ENCODE results near the gene SGIP1. TPM values are rescaled to one million over a fixed set of nuclear protein-coding genes. Genes with fewer than 3 reads are reported as not detected.

Gene SGIP1
- total RNA-seq, 1 donor from 2014 or later = 4.2 TPM

- Histone ChIP-seq H3F3A (ENCODE audit: low read depth) (peaks cover 5% of the 10 kb centered on the region), H3K4me2 (peak overlapping the region; percentile 95), H3K9me3 (ENCODE audit: low read depth) (no peaks in the 10 kb centered on the region), H3K79me2 (ENCODE audit: low read depth) (no peaks in the 10 kb centered on the region), H2AFZ (replicated peaks) (peak overlapping the region; percentile 92), H3K9ac (no peak overlapping the region), H3K27ac (no peak overlapping the region), H3K4me3 (peak overlapping the region; percentile 59), H3K4me1 (no peaks in the 10 kb centered on the region), H4K20me1 (ENCODE audit: low read depth) (no peaks in the 10 kb centered on the region), H3K36me3 (no peaks in the 10 kb centered on the region), H3K27me3 (peaks cover 41% of the 10 kb centered on the region)
- H3K4me1 Mint-ChIP-seq = peaks cover 11% of the 10 kb centered on the region
- no peaks in the 10 kb centered on the region for H3K36me3 Mint-ChIP-seq
- H3K4me3 Mint-ChIP-seq = peak overlapping the region; percentile 78
- peak overlapping the region; percentile 23 for H3K27ac Mint-ChIP-seq
- peak; percentile 12 for DNase-seq (ENCODE audit: low spot score)
- TF ChIP-seq EZH2phosphoT487 (IDR thresholded peaks at IDR 0.05) = peak; percentile 31
- no peak for TF ChIP-seq CTCF (IDR thresholded peaks at IDR 0.05)
- TF ChIP-seq EZH2 (IDR thresholded peaks at IDR 0.05) = no peak
- H3K9me3 Mint-ChIP-seq = no peaks in the 10 kb centered on the region
- no peaks in the 10 kb centered on the region for H3K27me3 Mint-ChIP-seq (ENCODE audit: insufficient read depth, low read depth)
These were observed 218.9 kb downstream of the SGIP1 start for GRCh38 chr1:66752671-66753371.

- Histone ChIP-seq H3K27me3 (peaks cover 12% of the 10 kb centered on the region), H4K20me1 (ENCODE audit: low read depth) (no peaks in the 10 kb centered on the region), H3K79me2 (ENCODE audit: low read depth) (no peaks in the 10 kb centered on the region), H3K4me3 (no peak overlapping the region), H3K4me1 (no peaks in the 10 kb centered on the region), H3K9ac (no peak overlapping the region), H2AFZ (replicated peaks) (no peak overlapping the region), H3K36me3 (no peaks in the 10 kb centered on the region), H3K9me3 (ENCODE audit: low read depth) (no peaks in the 10 kb centered on the region), H3K4me2 (no peak overlapping the region), H3F3A (ENCODE audit: low read depth) (no peaks in the 10 kb centered on the region), H3K27ac (no peak overlapping the region)
- Mint-ChIP-seq H3K27ac (no peak overlapping the region), H3K27me3 (ENCODE audit: insufficient read depth, low read depth) (no peaks in the 10 kb centered on the region), H3K9me3 (peaks cover under 1% of the 10 kb centered on the region), H3K4me1 (peaks cover 7% of the 10 kb centered on the region), H3K36me3 (no peaks in the 10 kb centered on the region), H3K4me3 (no peak overlapping the region)
- no peak for DNase-seq (ENCODE audit: low spot score)
- TF ChIP-seq CTCF (IDR thresholded peaks at IDR 0.05) = no peak
- no peak for TF ChIP-seq EZH2phosphoT487 (IDR thresholded peaks at IDR 0.05)
- TF ChIP-seq EZH2 (IDR thresholded peaks at IDR 0.05) = no peak
These were observed 223.8 kb downstream of the SGIP1 start for GRCh38 chr1:66757722-66758240.

GRCh38 chr1:66758241-66758755 is 224.3 kb downstream of the SGIP1 start:
- no peak overlapping the region for H2AFZ ChIP-seq (replicated peaks)
- H3K9ac ChIP-seq = no peak overlapping the region
- DNase-seq (ENCODE audit: low spot score) = no peak
- no peaks in the 10 kb centered on the region for H3K36me3 ChIP-seq
- H3K4me1 ChIP-seq = no peaks in the 10 kb centered on the region
- Mint-ChIP-seq H3K36me3 (no peaks in the 10 kb centered on the region), H3K27me3 (ENCODE audit: insufficient read depth, low read depth) (no peaks in the 10 kb centered on the region), H3K4me3 (no peak overlapping the region), H3K4me1 (peaks cover 3% of the 10 kb centered on the region), H3K9me3 (peaks cover 3% of the 10 kb centered on the region), H3K27ac (no peak overlapping the region)
- no peak overlapping the region for H3K4me2 ChIP-seq
- H3K9me3 ChIP-seq (ENCODE audit: low read depth) = no peaks in the 10 kb centered on the region
- H4K20me1 ChIP-seq (ENCODE audit: low read depth) = no peaks in the 10 kb centered on the region
- peaks cover 6% of the 10 kb centered on the region for H3K27me3 ChIP-seq
- no peak overlapping the region for H3K27ac ChIP-seq
- TF ChIP-seq EZH2phosphoT487 (IDR thresholded peaks at IDR 0.05) (no peak), CTCF (IDR thresholded peaks at IDR 0.05) (no peak), EZH2 (IDR thresholded peaks at IDR 0.05) (no peak)
- H3K79me2 ChIP-seq (ENCODE audit: low read depth) = no peaks in the 10 kb centered on the region
- no peak overlapping the region for H3K4me3 ChIP-seq
- H3F3A ChIP-seq (ENCODE audit: low read depth) = no peaks in the 10 kb centered on the region

Data from neural progenitor cell (in vitro differentiated cells).